B cell (primary cell): ENCODE measurements around the gene IL7R. TPM values are rescaled to one million over a fixed set of nuclear protein-coding genes. Genes with fewer than 3 reads are reported as not detected.
"Not testable (repeated sequence)": the region's sequence is repeated elsewhere in the genome, so short reads cannot be mapped to it uniquely, and the experiment has no call there.

Experiments used
- ATAC-seq: fragments of 200-7000 bp; cut with Tn5 transposase; one replicate; pipeline ENCODE4 v1.10.0; 2021; ENCODE audit warnings: low read depth, mild to moderate bottlenecking, moderate number of reproducible peaks, moderate library complexity
- CTCF ChIA-PET: fragments of 350-600 bp; sonication (Branson Sonifier 250); formaldehyde crosslinking; loops from one replicate; lab custom pipeline; 2021; ENCODE audit warnings: antibody characterized with exemption, inconsistent platforms; lab: Charles Lee
- POLR2A ChIA-PET: fragments of 350-600 bp; sonication (Branson Sonifier 250); formaldehyde crosslinking; loops from one replicate; lab custom pipeline; 2021; ENCODE audit warnings: antibody characterized with exemption; lab: Charles Lee
- DNase-seq: peaks from one replicate; pipeline ENCODE4 v3.0.0; 2013
- H2AFZ ChIP-seq: 2 replicates; pipeline ENCODE4 v1.6.1; 2012; ENCODE audit warnings: mild to moderate bottlenecking, low read depth, low read length; ENCODE audit not compliant: insufficient read depth, poor library complexity, severe bottlenecking
- H3K27ac ChIP-seq, 2 donors: 1 replicate in 1 of 2; 2 replicates in 1 of 2; pipeline ENCODE4 v1.5.1; 2012 to 2013; ENCODE audit warnings: low read length in 2 of 2, mild to moderate bottlenecking in 2 of 2, moderate library complexity in 1 of 2
- H3K27me3 ChIP-seq, 4 experiments: fragments of 200-600 bp in 1 of 4; sonication (generic) in 1 of 4; replicated peaks in 1 of 4; 1 replicate in 2 of 4; 2 replicates in 2 of 4; pipeline versions ENCODE4 v1.6.1 to v1.7.0; 2013 to 2016; ENCODE audit warnings: low read length in 3 of 4, mild to moderate bottlenecking in 2 of 4, mixed read lengths in 1 of 4, moderate library complexity in 1 of 4; ENCODE audit not compliant: insufficient read depth in 4 of 4, control insufficient read depth in 3 of 4; ENCODE audit errors: control extremely low read depth in 1 of 4
- H3K36me3 ChIP-seq, 2 experiments: replicated peaks in 1 of 2; 1 replicate in 1 of 2; 2 replicates in 1 of 2; pipeline versions ENCODE4 v1.6.1 to v1.7.1; 2013; ENCODE audit warnings: low read length in 1 of 2; ENCODE audit not compliant: insufficient read depth in 2 of 2, control insufficient read depth in 1 of 2; ENCODE audit errors: control extremely low read depth in 1 of 2, extremely low read depth in 1 of 2
- H3K4me1 ChIP-seq, 2 donors: fragments of 200-600 bp in 1 of 2; sonication (generic) in 1 of 2; 1 replicate in 1 of 2; 2 replicates in 1 of 2; pipeline versions ENCODE4 v1.5.1 to v1.6.1; 2013 to 2017; ENCODE audit warnings: low read length in 2 of 2; ENCODE audit not compliant: control insufficient read depth in 2 of 2, insufficient read depth in 2 of 2
- H3K4me2 ChIP-seq: replicated peaks from 2 replicates; pipeline ENCODE3; 2012; ENCODE audit warnings: mild to moderate bottlenecking, low read depth, low read length; ENCODE audit not compliant: poor library complexity, severe bottlenecking
- H3K4me3 ChIP-seq, 5 experiments: fragments of 200-600 bp in 1 of 5; sonication (generic) in 1 of 5; 1 replicate in 3 of 5; 2 replicates in 2 of 5; pipeline versions ENCODE4 v1.5.1 to v1.7.0; 2011 to 2016; ENCODE audit warnings: low read length in 4 of 5, mild to moderate bottlenecking in 4 of 5, low read depth in 2 of 5, control low read depth in 1 of 5, moderate library complexity in 1 of 5; ENCODE audit not compliant: insufficient read depth in 1 of 5; ENCODE audit errors: control extremely low read depth in 1 of 5, extremely low read depth in 1 of 5
- H3K79me2 ChIP-seq: fragments of 200-600 bp; sonication (generic); one replicate; pipeline ENCODE4 v1.6.0; 2016; ENCODE audit warnings: low read length; ENCODE audit not compliant: control insufficient read depth, insufficient read depth
- H3K9ac ChIP-seq: fragments of 200-600 bp; sonication (generic); 2 replicates; pipeline ENCODE4 v1.6.1; 2017; ENCODE audit warnings: mild to moderate bottlenecking, low read length, moderate library complexity
- H3K9me3 ChIP-seq, 3 donors: one replicate each; pipeline versions ENCODE4 v1.6.1 to v1.7.1; 2013; ENCODE audit warnings: low read length in 2 of 3; ENCODE audit not compliant: control insufficient read depth in 2 of 3, insufficient read depth in 1 of 3; ENCODE audit errors: control extremely low read depth in 1 of 3
- H4K20me1 ChIP-seq: 2 replicates; pipeline ENCODE4 v1.6.0; 2012; ENCODE audit warnings: mild to moderate bottlenecking, low read length; ENCODE audit not compliant: insufficient read depth, control insufficient read depth, poor library complexity, severe bottlenecking
- H3K27ac Mint-ChIP-seq: one replicate; pipeline ENCODE4 v1.8.0; 2021; ENCODE audit warnings: mixed read lengths
- H3K27me3 Mint-ChIP-seq: one replicate; pipeline ENCODE4 v1.8.0; 2021; ENCODE audit warnings: mixed read lengths
- H3K4me1 Mint-ChIP-seq: one replicate; pipeline ENCODE4 v1.8.0; 2021; ENCODE audit warnings: mixed read lengths
- H3K4me3 Mint-ChIP-seq: one replicate; pipeline ENCODE4 v1.8.0; 2021; ENCODE audit warnings: mixed read lengths
- H3K9me3 Mint-ChIP-seq: one replicate; pipeline ENCODE4 v1.8.0; 2022; ENCODE audit warnings: mixed read lengths; ENCODE audit not compliant: insufficient read depth
- CTCF ChIP-seq: fragments of 200-600 bp; IDR thresholded peaks from one replicate; pipeline ENCODE4 v1.8.0; 2022; ENCODE audit warnings: antibody characterized with exemption, mild to moderate bottlenecking
- EZH2 ChIP-seq: IDR thresholded peaks from 2 replicates; pipeline ENCODE4 v1.6.1; 2012; ENCODE audit warnings: borderline replicate concordance, low read depth, mild to moderate bottlenecking, moderate library complexity, low read length; ENCODE audit not compliant: insufficient read depth, poor library complexity, severe bottlenecking
- WGBS: methylation state at CpG from one replicate; pipeline ENCODE4 v1.1.5; 2013; ENCODE audit warnings: missing lambda C conversion rate; ENCODE audit not compliant: insufficient coverage; 5-methylcytosine and 5-hydroxymethylcytosine counted together
- intact Hi-C: fragments of 100-400 bp; cut with micrococcal nuclease; formaldehyde crosslinking; loops from one replicate; pipeline ENCODE4 v1.10.0; 2022
- polyA plus RNA-seq: library from polyadenylated mRNA; depleted of rRNA; stranded (reverse); fragments of >200 nt; gene quantifications from 2 replicates; pipeline ENCODE4 v1.2.3, GENCODE V29; 2012
- total RNA-seq, 2 donors: library from RNA; stranded (reverse); fragments of 120-200 nt in 1 of 2; gene quantifications; 1 replicate in 1 of 2; 2 replicates in 1 of 2; pipeline versions ENCODE4 v1.2.3 to v1.2.4, GENCODE V29; 2013 to 2022

IL7R gene
- total and polyA plus RNA-seq, 2 donors (not counting 1 experiment from before 2014, with no cell fraction given), result 2.4 TPM

- Histone ChIP-seq H3K4me3 (no peak overlapping the region), H3K27me3 (no peaks in the 10 kb centered on the region), H3K27ac (no peak overlapping the region), H3K4me2 (no peak overlapping the region), H3K4me1 (no peaks in the 10 kb centered on the region), H3K9me3 (peaks cover 0 to 3% (median 0%) of the 10 kb centered on the region in 3 donors), H3K36me3 (no peaks in the 10 kb centered on the region), H2AFZ (no peak overlapping the region), H3K9ac (no peak overlapping the region), H4K20me1 (no peaks in the 10 kb centered on the region), H3K79me2 (no peaks in the 10 kb centered on the region)
- POLR2A ChIA-PET, result no interaction called here
- intact Hi-C loops, result no loop called here
- Mint-ChIP-seq H3K4me1 (no peaks in the 10 kb centered on the region), H3K27ac (no peak overlapping the region), H3K27me3 (no peaks in the 10 kb centered on the region), H3K4me3 (no peak overlapping the region), H3K9me3 (no peaks in the 10 kb centered on the region)
- TF ChIP-seq EZH2 (no peak), CTCF (no peak)
- CTCF ChIA-PET, result no interaction called here
- WGBS, result 64% methylated on average over 1 of the region's 5 CpGs
- DNase-seq (no peak), ATAC-seq (no peak)
These were observed 18.2 kb upstream of the IL7R start for GRCh38 chr5:35838370-35839042.

- ChIA-PET POLR2A (no interaction called here), CTCF (no interaction called here)
- Histone ChIP-seq H3K27me3 (no peaks in the 10 kb centered on the region), H3K27ac (no peak overlapping the region), H3K79me2 (no peaks in the 10 kb centered on the region), H2AFZ (no peak overlapping the region), H3K4me3 (no peak overlapping the region), H3K4me2 (no peak overlapping the region), H3K9ac (no peak overlapping the region), H3K36me3 (no peaks in the 10 kb centered on the region), H3K9me3 (peaks cover 5 to 14% (median 12%) of the 10 kb centered on the region in 3 donors), H4K20me1 (no peaks in the 10 kb centered on the region), H3K4me1 (no peaks in the 10 kb centered on the region)
- intact Hi-C loops, result no loop called here
- peaks cover 4% of the 10 kb centered on the region for H3K9me3 Mint-ChIP-seq
- H3K4me1 Mint-ChIP-seq, result no peaks in the 10 kb centered on the region
- ATAC-seq (no peak), DNase-seq (no peak)
- no peak overlapping the region for H3K27ac Mint-ChIP-seq
- H3K27me3 Mint-ChIP-seq, result no peaks in the 10 kb centered on the region
- TF ChIP-seq CTCF, result no peak
- TF ChIP-seq EZH2, result no peak
- no peak overlapping the region for H3K4me3 Mint-ChIP-seq
These were observed 13.8 kb upstream of the IL7R start for GRCh38 chr5:35842856-35843255.

- H3K27ac ChIP-seq, H3K4me1 ChIP-seq, H3K27me3 ChIP-seq, H3K27ac Mint-ChIP-seq, H3K4me3 Mint-ChIP-seq, POLR2A ChIA-PET, H3K4me1 Mint-ChIP-seq, DNase-seq, H3K79me2 ChIP-seq, H3K9me3 Mint-ChIP-seq, H4K20me1 ChIP-seq, ATAC-seq, H3K27me3 Mint-ChIP-seq, intact Hi-C loops, H3K4me3 ChIP-seq, H2AFZ ChIP-seq, H3K36me3 ChIP-seq, H3K9ac ChIP-seq, CTCF ChIA-PET, H3K4me2 ChIP-seq: not testable (repeated sequence)
- H3K9me3 ChIP-seq, result peaks cover 5 to 14% (median 12%) of the 10 kb centered on the region in 3 donors
- WGBS, result no CpG with 5 or more reads among the region's 2 CpGs
These were observed 11.2 kb upstream of the IL7R start for GRCh38 chr5:35845508-35845907.
